GM21367 (cell line): ENCODE measurements around the gene PPARG.

Experiments
- ATAC-seq: cut with Tn5 transposase; IDR thresholded peaks from one replicate; pipeline ENCODE4 v1.9.1; 2021; ENCODE audit not compliant: unreplicated experiment

Gene PPARG

DNA sequence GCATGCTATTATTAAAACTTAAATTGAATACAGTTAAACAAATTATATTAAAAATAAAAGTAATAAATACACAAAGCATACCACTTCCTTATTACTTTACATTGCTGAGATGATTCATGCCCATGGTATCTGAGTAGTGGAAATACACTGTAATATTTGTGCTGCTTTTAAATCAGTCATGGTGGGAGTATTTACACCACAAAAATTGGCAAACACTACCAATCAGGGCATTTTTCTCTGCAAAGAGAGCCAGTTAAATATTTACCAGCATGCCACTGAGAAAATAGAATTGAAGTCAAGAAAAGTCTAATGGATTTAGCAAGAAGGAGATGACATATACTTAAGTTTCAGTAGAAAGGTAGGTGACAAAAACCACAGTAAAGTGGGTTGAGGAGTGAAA is 19.6 kb downstream of the PPARG start:
- no peak for ATAC-seq

DNA sequence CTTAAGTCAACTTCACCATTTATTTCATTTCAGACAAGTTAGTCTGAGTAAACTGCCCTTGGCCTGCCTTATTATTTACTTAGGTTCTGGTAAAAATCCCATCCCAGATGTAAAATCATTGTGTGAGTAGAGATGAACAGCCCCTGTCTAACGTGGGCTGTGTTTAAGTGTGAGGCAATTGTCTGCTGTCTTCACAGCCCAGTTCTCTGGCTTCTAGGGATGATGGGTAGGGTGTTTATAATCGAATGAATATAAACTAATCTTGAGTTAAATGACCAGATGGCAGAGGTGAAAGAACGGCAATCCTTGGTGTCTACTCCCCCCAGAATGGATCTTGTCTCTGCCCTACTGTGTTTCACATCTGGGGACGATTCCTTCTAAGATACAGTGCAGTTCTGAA is 20.8 kb downstream of the PPARG start:
- ATAC-seq, result no peak

DNA sequence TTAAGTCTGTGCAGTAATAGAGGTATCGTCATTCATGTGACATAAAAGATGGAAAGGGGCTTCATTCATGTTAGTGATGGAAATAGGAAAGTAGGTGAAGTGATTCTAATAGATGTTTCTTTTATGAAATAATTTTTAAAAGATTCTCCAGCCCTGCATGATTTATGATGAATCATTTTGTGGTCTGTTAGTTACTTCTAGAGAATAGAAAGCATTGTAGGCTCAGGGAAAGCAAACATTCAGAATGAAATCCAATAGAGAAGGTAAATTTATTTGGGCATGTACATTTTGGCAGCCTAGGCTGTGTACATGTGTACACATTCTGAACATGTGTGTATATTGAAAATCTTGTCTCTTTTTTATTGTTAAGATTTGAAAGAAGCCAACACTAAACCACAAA is 23.1 kb downstream of the PPARG start:
- ATAC-seq, result no peak

DNA sequence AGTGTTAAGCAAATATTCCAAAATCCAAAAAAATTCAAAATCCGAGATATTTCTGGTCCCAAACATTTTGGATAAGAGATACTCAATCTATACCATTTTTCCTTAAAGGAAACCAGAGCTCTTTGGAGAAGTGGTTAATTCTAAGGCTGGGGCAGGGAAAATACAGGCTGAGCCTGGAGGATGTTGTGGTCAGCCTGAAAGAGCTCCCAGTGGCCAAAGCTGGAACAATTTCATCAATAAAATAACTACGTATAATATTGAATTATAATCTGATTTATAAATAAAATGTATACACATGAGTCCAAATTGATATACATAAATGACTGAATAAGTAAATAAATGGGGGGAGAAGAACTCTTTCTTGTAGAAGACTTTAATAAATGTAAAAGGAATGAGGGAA is 24.6 kb downstream of the PPARG start:
- no peak for ATAC-seq

DNA sequence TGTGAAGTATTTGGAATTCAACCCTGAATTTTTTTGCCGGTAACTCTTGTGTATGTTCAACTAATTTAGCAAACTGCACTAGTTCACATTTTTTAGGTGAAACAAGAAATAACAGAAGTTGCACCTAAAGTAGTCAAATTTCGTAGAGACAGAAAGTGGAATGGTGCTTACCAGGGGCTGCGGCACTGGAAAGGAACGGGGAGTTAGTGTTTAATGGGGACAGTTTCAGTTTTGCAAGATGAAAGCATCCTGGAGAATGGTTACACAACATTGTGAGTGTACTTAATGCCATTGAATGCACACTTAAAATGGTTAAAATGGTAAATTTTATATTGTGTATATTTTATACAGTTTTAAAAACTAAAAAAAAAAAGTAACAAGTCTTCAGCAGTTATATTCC is 27.4 kb downstream of the PPARG start:
- ATAC-seq, result no peak

DNA sequence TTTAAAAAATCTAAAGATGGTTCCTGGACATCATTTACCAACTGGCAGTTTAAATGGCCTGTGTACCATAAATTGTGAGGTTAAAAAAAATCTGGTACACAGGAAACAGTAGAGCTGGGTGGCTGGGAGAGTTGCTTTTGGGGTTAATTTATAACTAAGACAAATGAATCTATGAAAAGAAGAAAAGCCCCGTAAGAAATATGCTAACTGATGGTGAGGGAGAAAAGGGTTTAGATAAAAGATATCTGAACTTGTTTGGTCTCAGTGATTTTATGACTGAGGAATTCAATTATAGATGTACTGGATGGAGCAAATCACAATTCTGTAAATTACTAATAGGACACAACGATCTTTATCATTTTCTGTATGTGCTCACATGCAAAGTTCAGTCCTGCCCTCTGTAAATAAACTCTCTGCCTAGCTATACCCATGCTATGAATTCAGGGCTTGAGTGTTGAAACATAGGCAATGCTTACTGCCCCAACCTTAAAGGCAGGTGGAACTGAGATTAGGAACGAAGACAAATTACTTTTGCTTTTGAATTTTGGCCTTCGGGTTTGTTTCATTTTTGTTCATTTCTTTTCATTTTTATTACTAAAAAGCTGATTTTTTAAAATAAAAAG is 28.0 kb downstream of the PPARG start:
- ATAC-seq, result no peak

DNA sequence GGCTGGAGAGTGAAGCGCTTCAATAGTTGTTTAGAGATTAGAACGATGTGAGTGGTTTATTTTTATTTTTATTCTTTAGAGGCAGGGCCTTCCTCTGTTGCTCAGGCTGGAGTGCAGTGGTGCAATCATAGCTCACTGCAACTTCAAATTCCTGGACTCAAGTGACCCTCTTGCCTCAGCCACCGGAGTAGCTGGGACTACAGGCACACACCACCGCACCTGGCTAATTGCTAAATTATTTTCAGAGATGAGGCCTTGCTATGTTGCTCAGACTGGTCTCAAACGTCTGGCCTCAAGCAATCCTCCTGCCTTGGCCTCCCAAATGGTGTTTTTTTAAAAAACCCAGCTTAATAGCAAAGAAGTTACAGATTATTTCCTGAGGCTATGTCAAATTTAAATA is 29.0 kb downstream of the PPARG start:
- no peak for ATAC-seq

DNA sequence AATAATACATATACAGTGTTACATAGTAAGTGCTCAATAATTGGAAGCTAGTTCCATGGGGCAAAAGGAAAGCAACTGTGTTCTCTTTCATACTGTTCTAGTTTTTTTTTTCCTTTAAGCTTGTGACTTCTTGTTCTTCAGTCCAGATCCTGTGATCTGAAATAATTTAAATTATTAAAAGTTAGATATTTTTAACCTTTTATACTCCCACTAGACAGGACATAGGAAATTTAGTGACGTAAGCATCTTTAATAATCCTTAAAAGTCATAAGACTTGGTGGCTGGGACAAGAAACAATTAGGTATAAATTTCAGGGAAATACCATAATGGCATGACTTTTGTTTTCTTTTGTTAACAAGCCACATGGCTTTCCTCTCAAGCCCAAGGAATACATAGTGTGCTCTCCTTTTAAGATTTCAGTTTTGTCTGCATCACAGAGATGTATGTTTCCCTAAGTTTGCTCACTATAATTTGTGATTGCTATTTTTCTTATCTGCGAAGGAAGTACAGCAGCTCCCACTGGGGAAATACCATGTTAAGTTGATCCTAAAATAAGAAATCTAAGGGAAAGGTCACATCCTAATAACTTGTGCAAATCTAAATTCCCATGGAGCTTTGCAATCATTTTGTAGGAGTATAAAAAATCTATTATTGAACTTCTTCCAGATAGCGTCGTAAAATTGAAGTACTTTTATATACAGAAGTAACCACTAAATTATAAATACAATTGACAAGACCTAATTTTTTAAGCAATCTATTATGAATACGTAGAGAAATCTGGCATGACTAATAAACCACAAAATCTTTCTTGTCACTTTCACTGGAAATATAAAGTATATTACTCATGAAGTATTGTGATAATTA is 30.1 kb downstream of the PPARG start:
- ATAC-seq, result no peak

DNA sequence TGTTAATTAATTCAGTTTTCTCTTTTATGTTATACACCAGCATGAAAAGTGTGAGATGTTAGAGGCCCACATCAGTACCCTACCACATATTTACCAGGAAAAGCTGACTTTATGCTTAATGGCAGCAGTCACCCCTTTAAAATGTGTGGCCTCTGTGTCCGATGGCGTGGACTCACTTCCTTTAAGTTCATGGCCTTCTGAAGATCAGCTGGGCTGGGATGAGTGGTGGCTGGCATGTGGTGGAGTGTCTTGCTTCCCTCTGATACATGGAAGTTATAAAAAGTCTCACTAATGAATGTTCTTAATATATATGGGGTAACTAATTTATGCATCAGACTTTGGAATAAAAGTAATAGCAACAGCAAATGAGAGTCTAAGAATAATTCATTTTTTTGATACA is 32.1 kb downstream of the PPARG start:
- ATAC-seq, result no peak

DNA sequence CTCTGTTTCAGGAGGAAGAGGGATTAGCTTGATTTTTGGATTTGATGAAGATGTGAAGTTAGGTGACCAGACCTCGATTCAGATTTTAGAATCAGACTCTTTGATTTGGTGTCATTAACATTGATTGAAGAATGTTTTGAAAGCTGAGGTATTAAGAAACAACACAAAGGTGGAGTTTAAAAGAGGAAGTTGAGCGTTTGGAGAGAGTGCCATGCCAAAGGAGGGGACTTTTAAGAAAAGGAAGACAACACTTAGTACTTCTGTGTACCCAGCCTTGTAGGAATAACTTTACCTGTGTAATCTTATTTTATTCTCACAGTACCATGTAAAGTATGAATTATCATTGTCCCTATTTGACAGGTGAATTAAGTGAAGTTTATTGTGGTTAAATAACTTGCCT is 34.4 kb downstream of the PPARG start:
- ATAC-seq, result no peak

DNA sequence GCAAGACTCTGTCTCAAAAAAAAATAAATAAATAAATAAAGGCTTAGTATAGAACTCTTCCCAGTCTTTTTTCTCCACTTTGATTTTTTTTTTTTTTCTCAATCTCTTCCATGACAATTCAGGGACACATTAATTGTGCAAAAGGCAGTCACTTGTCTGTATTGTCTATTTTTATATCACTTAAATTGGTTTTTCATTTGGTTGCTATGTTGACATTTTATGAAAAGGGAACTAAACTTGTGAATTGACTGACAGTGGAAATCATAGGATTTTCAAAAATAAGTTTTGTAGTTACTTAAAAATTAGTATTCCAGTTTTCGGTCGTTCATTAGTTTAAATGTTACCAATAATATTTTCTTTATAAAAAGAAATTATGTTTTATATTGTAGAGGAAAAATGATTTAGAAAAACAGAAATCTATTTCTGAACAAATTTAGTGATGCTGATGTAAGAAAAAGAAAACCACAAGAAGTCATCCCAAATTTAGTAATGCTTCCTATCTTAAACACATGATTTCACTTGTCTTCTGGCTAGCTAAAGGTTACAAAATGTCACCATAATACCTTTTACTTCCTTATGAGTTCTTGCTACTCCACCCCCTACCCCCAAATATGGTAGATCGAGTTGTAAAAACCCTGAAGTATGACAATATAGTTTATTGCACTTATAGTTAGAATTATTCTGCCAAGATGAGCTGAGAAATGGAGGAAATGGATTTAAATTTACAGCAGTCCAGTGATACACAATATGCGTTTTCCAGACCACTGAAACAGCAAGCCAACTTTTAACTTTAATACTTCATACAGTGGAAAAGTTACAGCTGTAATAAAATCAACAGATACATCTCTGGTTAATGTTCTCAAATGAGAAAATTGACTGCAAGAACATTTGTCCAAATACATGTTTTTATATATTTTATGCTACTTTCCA is 37.0 kb downstream of the PPARG start:
- ATAC-seq, result no peak

DNA sequence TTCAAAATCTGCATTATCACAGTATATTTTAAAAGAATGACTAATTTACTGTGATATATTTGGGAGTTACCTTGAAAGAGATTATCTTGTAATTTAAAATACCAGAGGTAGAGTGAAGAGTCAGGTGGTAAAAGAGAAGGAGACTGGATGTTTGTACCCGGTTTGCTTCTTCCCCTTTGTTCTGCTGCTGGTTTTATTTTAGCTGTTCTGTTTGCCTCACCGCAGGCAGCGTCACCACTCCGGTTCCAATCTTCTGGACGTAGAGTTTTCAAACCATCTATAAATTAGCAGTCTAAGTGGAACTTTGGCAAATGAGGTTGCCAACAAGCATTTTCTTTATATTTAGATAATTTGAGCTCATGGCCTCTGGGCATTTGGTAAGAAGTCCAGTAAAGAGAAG is 38.2 kb downstream of the PPARG start:
- no peak for ATAC-seq

DNA sequence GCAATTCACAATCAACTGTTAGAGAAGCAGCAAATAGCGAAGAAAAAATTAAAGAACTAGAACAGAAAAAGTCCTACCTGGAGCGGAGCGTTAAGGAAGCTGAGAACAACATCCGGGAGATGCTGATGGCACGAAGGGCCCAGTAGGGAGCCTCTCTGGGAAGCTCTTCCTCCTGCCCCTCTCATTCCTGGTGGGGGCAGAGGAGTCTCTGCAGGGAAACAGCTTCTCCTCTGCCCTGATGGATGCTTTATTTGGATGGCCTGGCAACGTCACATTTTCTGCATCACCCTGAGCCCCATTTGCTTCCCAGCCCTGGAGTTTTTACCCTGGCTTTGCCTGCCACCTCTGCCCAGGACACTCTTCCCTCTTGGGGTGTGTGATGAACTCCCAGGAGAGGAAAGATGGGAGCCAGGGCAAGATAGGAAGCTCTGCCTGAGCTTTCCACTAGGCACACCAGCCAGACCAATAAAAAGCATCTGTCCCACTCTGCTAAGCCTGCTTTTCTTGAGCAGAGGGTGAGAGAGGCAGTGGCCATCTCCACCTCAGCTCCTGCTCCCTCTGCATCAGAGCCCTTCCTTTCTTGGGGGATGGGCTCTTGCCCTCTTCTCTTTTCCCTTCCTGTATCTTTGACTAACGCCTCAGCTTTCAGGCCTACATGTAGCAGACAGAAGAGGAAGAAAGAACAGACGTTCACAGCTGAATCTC is 39.4 kb downstream of the PPARG start:
- ATAC-seq, result no peak

DNA sequence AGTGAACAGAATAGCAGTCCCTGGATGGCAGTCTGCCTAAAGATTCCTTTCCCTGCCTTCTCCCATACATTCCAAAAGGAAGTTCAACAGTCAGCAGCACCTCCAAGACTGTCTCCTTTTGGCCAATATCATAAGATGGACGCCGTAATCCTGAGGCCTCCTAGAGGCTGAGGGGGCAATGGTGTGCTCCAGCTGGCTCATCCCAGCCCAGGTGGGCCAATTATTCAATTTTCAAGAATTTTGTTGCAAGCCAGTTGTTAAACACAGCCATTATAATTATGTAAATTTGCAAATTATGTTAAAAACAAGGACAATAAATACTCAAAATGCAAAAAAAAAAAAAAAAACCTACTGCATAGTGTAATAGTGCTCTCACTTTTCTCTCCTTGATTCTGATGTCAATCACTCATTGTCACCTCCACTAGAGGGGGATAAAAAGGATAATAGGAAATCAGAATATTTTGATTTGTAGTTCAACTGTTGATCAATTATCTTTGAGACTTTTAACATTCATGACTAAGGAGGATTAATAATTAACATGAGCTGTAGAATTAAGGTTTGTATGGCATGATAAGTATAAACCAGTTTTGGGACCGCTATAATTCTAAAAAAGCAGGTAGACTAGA is 40.1 kb downstream of the PPARG start:
- no peak for ATAC-seq

DNA sequence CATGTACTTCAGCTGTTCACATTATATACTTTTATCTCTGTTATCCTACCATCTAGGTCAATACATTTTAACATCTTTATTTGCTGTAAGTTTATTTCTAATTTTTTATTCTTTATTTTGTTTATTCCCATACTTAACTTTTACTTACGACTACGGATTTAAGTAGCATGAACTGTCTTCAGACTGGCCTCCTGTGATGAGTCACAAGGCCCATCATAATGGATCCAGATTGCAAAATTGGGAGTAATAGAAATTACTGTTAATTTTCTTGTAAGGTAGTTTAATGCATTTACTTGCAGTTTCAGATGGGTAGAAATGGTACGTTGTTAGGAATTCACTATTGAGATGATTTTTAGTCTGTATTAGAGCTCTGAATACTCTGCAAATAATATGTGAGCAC is 45.9 kb downstream of the PPARG start:
- ATAC-seq, result no peak

DNA sequence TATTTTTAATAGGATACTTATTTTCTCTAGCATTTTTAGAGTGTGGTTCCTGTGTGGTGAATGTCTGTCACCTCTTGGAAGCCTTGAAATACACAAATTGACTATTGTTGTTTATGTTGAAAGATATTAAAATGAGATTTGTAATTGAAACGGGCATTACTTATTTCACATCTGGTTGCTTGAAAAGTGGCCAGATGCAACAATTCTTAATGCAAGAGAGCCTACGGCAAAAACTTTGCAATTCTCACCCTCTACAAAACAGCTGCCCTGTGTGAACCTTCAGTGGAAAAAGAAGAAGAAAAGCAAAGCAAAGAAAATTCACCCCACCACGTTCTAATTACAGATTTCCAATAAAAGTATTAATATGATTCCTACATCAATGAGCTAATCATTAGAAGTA is 46.6 kb downstream of the PPARG start:
- no peak for ATAC-seq

DNA sequence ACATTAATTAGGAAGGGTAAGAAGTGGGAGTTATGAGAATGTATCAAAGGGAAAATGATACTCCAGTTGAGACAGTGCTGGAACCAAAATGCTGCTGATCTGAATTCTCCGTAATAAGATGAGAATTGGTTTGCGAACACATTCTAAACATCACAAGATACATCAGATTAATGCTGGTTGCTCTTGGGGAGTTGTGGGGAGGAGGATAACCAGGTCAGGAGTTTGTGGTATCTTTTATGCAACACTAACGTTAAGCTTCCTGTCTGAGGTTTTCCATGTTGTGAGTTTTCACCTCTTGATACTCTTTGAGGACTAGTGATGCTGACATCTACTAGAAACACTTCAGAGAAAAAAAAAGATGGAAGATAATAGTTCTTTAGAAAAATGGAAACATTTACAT is 47.2 kb downstream of the PPARG start:
- ATAC-seq, result no peak

DNA sequence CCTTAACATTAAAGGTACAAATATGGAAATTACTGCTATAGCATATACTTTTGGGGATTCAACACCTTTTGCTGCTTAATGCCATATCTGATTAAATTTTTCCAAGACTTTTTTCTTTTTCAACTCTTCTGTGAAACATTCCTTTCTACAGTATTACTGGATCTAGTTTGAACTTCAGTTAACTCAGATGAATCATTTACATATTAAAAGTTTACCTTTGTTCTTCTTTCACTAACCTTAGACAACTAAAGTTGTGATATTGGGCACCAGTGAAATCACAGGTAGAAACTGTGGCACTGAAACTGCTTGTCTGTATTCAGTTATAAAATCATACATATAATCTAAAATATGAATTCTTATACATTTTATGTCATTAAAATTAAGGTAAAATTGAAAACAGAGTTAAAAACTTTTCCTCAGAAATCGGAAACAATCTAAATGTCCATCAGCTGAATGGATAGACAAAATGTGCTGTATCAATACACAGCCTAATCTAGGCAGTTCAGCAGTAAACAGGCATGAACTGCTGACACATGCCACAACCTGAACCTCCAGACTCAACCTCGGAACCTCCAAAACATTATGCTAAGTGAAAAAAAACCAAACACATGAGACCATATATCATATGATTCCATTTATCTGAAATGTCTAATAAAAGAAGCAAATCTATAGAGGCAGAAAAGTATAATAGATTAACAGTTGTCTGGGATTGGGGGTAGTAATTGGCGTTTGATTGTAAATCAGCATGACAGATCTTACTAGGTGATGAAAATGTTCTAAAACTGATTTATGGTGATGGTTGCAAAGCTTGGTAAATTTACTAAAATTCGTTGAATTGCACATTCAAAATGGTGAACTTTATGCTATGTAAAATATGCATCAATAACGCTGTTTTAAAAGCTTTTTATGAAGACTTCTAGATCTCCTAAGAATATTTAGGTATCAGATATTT is 50.0 kb downstream of the PPARG start:
- no peak for ATAC-seq

DNA sequence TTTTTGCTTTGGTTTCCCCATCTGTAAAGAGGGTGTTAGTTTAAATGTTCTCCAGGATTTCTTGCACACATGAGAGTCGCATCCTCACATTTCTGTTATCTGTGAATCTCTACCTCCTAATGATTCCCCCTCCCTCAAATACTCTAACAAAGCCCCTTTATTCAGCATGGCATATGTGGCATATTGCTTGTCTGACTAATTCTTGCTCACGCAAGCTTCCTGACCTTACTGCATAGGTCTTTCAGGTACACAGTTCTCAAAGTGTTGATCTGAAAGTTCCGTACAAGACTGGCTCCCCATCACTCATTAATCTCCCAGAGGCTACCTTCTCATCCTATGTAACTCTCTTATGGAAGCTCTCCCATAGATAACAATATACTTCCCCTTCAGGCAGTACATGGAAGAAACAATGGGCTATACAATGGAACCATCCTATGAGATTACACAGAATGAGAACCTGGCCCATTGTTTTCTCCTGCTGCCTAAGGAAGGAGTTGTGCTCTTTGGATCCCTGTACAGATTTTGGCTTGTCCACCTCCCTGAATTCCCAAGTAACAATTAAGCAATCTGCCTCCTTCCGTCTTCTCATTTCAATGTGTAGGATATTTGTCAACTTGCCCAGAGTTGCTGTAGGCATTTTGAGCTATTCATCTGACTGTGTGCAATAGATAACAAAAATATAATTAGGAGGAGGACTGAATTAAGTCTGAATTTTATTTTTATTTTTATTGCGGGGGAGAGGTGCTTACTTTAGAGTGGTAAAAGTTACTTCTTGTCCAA is 51.0 kb downstream of the PPARG start:
- ATAC-seq, result no peak
